Endometrium (tissue), 2 donors: ENCODE data around the gene DAND5.
"Not testable (repeated sequence)": the region's sequence is repeated elsewhere in the genome, so short reads cannot be mapped to it uniquely, and the experiment has no call there.

Source experiments
- FAIRE-seq: peaks from 2 replicates; lab custom pipeline; 2012; peaks lifted over from hg19 to GRCh38; lab: Jason Lieb, UNC
- donor health status: control.
- donor health status: control.

DAND5 gene

GRCh38 chr19:12946092-12946721 lies 23.2 kb upstream of the DAND5 start:
- no peak for FAIRE-seq

GRCh38 chr19:12946731-12947496 lies 22.5 kb upstream of the DAND5 start:
- no peak for FAIRE-seq

GRCh38 chr19:12947702-12948611 lies 21.4 kb upstream of the DAND5 start:
- no peak for FAIRE-seq

- FAIRE-seq = no peak
These were observed 20.6 kb upstream of the DAND5 start for GRCh38 chr19:12948612-12949362.

- no peak for FAIRE-seq
These were observed 19.8 kb upstream of the DAND5 start for GRCh38 chr19:12949363-12950283.

GRCh38 chr19:12952050-12952449 lies 17.3 kb upstream of the DAND5 start:
- FAIRE-seq = not testable (repeated sequence)

- no peak for FAIRE-seq
These were observed 16.8 kb upstream of the DAND5 start for GRCh38 chr19:12952488-12953137.

- no peak for FAIRE-seq
These were observed 16.1 kb upstream of the DAND5 start for GRCh38 chr19:12953138-12953798.

- FAIRE-seq = no peak
These were observed 15.4 kb upstream of the DAND5 start for GRCh38 chr19:12953799-12954611.

GRCh38 chr19:12954612-12954962 lies 14.8 kb upstream of the DAND5 start:
- FAIRE-seq = no peak

- not testable (repeated sequence) for FAIRE-seq
These were observed 13.8 kb upstream of the DAND5 start for GRCh38 chr19:12955575-12955974.

- no peak for FAIRE-seq
These were observed 13.4 kb upstream of the DAND5 start for GRCh38 chr19:12955996-12956395.

GRCh38 chr19:12956446-12957388 lies 12.7 kb upstream of the DAND5 start, which contains the start of gene GADD45GIP1:
Gene GADD45GIP1 (minus strand): TSS chr19:12957223. CDS start chr19:12957212, 11 bp downstream.
- FAIRE-seq = no peak

GRCh38 chr19:12957389-12957952 lies 11.9 kb upstream of the DAND5 start:
- not testable (repeated sequence) for FAIRE-seq

GRCh38 chr19:12959481-12959880 lies 9.9 kb upstream of the DAND5 start:
- no peak for FAIRE-seq

- FAIRE-seq = no peak
These were observed 4.2 kb upstream of the DAND5 start for GRCh38 chr19:12965017-12965811.

GRCh38 chr19:12965812-12966135 lies 3.6 kb upstream of the DAND5 start:
- no peak for FAIRE-seq
